NCI-H1092 treated with DMSO at 0.1 percent for 48 hours (cell line): ENCODE results near the gene CTDSP1.

Source experiments
- DNase-seq: peaks from one replicate; lab custom pipeline; 2025; lab: John Stamatoyannopoulos, UW

The CTDSP1 gene

DNA sequence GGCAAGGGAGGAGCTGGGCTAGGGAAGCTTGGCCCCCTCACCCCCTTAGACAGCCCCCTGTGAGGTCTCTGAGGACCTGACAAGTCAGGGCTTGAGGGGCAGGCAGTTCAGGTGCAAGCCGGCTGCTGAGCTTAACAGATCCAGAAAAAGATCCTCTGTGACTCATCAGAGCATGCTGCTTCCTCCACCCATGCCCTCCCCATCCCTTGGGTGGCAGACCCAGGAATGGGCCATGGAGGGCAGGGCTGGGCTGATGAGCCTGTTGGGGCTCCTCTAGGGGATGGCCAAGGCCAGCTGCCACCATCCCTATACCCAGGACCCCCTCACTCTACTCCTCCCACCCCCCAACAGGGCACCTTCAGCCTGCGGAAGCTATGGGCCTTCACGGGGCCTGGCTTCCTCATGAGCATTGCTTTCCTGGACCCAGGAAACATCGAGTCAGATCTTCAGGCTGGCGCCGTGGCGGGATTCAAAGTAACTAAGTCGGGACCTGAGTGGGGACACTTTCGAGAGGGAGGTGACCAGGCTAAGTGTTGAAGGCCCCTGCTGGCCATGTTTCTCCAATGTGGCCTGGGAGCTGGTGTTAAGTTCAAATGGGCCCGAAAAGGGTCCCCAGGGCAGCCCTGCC is 15.7 kb upstream of the CTDSP1 start:
- DNase-seq, result no peak

DNA sequence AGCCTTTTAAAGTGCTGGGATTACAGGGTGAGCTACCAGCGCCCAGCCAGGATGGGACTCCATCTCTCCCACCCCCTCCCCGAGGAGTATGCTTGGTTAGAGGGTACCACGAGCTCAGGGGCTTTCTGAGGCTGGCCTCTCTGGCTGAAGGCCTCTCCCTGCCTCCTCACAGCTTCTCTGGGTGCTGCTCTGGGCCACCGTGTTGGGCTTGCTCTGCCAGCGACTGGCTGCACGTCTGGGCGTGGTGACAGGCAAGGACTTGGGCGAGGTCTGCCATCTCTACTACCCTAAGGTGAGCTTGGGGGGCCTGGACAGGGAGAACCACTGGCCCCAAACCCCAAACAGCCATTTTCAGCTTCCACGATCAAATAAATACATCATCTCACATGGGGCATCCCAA is 14.7 kb upstream of the CTDSP1 start:
- no peak for DNase-seq

DNA sequence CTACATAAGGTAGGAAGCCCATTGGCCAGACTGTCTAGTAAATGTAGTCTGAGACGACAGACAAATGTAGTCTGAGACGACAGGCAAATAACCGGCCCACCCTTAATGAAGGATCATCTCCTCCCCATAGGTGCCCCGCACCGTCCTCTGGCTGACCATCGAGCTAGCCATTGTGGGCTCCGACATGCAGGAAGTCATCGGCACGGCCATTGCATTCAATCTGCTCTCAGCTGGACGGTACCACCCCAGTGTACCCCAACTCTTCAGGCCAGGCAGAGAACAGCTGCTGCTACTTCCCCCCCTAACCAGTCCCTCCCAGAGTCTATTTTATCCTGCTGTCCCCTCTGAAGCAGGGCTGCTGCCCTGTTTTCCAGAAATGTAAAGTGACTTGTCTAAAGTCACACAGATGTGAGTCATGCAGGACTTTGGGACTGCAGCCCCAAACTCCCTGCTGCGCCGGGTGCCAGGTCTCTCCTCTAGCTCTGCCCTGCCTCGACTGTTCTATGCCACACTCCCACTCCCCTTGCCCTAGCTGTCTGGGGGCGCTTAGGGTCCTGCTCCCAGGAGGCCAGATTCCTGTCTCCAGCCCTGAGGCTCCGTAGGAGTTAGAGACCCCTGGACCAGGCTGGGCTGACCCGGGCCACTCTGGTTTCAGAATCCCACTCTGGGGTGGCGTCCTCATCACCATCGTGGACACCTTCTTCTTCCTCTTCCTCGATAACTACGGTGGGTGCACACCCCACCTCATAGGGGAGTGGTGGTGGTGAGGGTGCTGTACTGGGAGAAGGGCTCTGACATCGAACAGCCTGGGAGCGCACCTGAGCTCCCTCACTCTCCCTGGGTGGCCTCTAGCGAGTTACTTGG is 12.9 kb upstream of the CTDSP1 start:
- no peak for DNase-seq

DNA sequence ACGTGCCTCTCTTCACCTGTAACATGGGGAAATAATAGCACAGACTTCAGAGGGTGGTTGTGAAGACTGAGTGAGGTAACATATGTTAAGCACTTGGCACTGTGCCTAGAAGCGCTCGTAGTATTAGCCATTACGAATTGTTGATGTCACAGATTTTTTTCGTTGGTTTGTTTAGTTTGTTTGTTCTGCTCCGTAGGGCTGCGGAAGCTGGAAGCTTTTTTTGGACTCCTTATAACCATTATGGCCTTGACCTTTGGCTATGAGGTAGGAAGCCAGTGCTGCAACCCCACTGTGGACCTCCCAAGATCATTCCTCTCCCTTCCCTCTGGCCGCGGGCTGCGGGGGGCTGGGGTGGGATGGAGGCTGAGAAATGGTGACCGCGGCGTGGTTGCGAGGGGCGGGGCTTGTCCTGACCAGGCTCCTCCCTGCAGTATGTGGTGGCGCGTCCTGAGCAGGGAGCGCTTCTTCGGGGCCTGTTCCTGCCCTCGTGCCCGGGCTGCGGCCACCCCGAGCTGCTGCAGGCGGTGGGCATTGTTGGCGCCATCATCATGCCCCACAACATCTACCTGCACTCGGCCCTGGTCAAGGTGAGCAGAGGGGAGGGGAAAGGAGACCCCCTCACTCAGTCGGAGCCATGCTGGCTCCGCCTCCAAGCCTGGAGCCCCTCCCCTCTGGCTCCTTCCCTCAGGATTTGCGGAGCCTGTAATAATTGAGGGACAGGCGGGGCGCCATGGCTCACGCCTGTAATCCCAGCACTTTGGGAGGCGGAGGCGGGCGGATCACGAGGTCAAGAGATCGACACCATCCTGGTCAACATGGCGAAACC is 12.1 kb upstream of the CTDSP1 start:
- DNase-seq, result peak; percentile 40

DNA sequence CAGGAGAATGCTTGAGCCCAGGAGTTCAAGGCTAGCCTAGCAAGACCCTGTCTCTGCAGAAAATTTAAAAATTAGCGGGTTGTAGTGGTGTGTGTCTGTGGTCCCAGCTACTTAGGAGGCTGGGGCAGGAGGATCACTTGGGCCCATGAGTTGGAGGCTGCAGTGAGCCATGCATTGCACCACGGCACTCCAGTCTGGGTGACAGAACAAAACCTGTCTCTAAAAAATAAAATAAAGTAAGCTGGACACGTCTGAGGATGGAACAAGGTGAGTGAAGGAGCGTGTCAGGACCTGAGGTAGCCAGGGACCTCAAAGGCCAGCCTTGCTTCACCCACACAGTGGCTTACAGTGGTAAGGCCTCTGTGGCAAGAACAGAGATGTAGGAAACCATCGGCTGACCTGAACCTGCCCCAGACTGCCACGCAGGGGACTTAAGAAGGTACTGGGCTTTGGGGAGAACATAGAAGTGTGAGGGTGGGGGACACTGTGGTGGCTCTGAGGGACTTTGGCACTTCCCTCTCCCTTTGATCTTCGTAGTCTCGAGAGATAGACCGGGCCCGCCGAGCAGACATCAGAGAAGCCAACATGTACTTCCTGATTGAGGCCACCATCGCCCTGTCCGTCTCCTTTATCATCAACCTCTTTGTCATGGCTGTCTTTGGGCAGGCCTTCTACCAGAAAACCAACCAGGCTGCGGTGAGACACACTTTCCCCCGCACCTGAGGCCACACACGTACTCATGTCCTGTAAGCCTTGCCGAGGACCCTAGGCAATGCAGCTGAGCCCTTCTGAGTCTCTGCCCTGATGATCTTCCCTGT is 10.1 kb upstream of the CTDSP1 start:
- DNase-seq, result no peak

DNA sequence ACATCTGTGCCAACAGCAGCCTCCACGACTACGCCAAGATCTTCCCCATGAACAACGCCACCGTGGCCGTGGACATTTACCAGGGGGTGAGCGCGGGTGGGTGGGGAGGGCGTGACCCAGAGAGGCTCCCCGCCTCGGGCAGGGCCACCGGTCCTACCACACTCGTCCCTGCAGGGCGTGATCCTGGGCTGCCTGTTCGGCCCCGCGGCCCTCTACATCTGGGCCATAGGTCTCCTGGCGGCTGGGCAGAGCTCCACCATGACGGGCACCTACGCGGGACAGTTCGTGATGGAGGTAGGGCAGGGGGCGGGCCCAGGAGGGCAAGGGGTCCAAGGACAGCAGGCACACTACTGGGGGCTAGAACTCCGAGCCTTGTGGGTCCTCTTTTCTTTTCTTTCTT is 8.5 kb upstream of the CTDSP1 start:
- DNase-seq, result no peak

DNA sequence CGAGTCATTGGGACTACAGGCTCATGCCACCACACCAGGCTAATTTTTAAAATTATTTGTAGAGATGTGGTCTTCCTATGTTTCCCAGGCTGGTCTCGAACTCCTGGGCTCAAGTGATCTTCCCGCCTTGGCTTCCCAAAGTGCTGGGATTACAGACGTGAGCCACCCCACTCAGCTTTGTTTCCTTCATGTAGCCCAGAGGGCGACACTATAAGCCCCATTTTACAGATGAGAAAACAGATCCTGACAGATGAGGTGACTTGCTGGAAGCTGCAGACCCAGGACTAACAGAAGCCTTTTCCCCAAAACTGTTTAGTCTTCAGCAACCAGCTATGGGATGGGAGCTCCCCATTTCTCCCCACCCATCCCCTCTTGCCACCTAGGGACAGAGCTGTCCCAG is 7.2 kb upstream of the CTDSP1 start:
- DNase-seq, result no peak

DNA sequence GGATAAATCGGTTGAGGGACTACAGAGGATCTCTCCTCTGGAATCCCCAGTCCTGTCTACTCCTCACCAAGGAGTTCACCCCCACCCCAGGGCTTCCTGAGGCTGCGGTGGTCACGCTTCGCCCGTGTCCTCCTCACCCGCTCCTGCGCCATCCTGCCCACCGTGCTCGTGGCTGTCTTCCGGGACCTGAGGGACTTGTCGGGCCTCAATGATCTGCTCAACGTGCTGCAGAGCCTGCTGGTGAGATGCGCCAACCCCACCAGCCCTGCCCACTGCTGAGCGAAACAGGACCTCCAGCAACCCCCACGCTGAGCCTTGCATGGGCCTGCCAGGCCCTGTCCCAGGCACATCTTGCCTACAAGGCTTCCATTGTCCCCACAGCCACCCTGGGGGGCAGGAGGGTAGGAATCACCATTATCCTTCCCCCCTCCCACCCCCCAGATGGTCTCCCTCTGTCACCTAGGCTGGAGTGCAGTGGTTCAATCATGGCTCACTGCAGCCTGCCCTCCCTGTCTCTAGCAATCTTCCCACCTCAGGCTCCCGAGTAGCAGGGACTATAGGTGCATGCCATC is 6.7 kb upstream of the CTDSP1 start:
- DNase-seq, result no peak

DNA sequence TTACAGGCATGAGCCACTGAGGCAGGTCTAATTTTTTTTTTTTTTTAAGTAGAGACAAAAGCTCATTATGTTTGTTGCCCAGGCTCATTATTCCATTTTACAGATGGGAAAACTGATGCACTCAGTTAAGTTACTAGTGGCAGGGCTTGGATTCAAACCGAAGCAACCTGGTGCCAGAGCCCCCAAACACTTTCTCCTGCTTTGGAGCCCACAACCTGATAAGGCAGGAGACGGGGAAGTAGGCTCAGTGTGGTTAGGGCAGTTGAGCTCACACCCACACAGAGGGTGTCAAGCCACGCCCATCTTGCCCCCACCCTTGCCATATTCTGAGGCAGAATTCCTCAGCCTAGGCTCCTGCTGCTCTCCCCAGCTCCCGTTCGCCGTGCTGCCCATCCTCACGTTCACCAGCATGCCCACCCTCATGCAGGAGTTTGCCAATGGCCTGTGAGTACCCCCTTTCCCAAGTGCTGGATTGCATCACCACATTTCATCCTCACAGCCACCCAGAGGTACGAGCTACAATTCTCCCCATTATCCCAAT is 5.8 kb upstream of the CTDSP1 start:
- no peak for DNase-seq

DNA sequence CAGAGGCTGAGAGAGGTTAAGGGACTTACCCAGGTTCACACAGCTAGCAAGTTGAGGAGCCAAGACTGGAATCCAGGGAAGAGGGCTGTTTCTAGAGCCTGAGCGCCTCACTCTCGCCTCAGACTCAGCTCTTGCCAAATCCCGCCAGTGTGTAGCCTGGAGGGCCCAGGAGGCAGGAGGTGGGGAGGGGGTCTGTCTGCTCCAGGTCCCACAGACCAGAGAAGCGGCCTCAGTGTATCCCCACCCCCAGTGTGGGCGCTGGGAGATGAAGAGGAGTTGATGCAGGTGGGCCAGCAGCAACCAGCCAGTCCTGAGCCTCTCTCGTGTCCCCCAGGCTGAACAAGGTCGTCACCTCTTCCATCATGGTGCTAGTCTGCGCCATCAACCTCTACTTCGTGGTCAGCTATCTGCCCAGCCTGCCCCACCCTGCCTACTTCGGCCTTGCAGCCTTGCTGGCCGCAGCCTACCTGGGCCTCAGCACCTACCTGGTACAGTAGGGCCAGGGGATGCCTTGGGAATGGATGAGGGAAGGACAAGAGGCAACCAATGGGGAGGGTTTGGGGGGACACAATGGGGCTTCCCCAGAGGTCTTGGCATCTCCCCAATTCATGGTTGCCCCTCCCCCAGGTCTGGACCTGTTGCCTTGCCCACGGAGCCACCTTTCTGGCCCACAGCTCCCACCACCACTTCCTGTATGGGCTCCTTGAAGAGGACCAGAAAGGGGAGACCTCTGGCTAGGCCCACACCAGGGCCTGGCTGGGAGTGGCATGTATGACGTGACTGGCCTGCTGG is 5.2 kb upstream of the CTDSP1 start:
- no peak for DNase-seq

DNA sequence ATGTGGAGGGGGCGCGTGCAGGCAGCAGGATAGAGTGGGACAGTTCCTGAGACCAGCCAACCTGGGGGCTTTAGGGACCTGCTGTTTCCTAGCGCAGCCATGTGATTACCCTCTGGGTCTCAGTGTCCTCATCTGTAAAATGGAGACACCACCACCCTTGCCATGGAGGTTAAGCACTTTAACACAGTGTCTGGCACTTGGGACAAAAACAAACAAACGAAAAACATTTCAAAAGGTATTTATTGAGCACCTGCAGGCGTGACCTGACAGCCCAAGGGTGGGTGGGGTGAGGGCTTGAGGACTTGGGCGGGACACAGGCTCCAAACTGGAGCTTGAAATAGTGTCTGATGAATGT is 4.6 kb upstream of the CTDSP1 start:
- DNase-seq, result no peak

DNA sequence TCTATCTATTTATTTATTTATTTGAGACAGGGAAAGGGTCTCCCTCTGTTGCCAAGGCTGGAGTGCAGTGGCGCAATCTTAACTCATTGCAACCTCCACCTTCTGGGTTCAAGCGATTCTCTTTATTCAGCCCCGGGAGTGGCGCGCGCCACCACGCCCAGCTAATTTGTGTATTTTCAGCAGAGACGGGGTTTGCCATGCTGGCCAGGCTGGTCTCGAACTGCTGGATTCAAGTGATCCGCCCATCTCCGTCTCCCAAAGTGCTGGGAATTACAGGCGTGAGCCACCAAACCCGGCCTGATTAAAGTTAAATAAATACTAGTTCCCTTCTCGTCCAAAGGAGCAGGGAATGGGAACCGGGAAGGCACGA is 4.2 kb upstream of the CTDSP1 start:
- DNase-seq, result no peak

DNA sequence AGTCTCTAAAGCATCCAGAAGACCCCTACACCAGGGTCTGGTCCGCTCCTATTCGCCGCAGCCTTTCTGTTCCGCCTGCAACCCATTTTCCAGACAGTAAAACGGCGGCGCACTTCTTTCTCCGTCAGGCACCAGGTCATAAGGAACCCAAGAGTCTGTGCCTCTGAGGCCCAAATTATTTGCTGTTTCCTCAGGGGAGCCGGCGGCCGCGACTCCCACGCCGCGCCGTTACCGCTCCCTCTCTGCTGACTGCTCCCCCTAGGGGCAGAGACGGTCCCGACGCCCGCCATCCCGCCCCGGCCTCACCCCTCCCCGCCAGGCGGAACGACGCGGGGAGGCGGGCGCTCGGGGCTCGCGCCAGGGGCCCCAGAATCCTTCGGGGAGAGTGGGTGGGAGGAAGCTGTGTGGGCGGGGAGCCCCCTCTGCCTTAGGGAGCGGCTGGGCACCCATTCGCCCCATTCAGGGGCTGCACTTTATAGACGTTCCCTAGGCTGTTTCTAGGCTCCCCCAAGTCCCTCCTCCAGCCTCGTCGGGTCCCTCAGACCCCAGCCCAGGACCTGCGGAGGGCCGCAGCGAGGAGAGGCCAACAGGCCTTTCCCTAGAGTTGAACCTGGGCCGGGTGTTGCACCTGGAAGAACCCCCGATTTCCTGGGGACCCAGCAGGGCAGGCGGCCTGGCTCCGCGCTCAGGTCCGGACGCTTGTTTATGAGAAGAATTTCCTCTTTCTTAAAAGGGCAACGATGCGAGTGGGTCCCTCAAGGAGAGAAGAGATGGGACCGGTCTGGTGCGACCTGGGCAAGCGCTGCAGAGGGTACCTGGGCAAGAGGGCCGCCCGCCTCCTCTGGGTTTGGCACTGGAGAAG is 3.6 kb upstream of the CTDSP1 start:
- DNase-seq, result peak; percentile 81

DNA sequence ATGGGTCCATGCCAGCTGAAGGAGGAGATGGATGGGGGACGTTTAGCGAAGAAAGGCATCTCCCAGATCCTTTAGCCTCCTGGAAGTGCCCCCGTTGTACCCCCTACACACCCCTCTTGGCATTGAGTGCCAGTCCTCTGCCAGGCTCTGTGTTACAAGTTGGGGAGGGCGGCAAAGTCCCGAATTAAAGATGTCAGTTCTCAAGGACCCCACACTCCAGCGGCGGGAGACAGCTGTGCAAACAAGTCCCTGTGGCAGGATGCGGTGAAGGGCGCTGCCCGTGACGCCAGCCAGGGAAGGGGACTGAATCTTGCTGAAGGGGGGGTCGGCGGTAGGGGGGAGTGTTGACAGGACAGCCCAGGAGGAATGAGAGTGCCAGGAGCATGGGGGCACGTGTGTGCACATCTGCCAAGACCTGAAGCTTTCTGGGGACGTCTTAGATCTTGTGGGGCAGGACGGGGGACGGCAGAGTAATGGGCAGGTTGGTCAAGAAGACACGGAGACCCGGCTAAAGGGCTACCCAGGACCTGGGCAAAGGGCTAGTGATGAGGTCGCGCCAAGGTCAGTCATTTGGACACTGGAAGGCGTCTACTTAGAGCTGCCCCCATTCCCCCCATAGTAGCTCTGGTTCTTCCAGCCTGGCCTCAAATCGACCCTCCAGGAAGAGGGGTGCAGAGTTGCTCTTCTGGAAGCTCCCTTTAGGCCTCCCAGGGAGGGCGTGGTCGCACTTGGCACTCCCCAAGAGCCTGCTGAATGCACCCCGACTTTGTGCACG is 2.8 kb upstream of the CTDSP1 start:
- peak; percentile 77 for DNase-seq

DNA sequence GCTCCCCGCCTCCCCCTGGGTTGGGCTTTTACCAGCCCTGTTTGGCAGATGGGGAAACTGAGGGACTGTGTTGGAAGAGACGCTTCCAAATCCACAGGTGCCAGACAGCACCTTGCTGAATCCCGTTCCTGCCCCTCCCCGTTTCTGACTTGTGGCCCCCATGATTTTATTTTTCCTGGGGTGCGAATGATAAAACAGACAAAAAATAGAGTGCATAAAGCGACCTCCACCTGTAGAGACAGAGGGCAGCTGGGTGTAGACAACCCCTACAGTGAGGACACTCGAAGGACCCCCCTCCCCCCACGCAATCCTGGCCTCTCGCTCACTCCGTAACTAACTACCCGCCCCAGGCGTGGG is 2.2 kb upstream of the CTDSP1 start:
- no peak for DNase-seq

DNA sequence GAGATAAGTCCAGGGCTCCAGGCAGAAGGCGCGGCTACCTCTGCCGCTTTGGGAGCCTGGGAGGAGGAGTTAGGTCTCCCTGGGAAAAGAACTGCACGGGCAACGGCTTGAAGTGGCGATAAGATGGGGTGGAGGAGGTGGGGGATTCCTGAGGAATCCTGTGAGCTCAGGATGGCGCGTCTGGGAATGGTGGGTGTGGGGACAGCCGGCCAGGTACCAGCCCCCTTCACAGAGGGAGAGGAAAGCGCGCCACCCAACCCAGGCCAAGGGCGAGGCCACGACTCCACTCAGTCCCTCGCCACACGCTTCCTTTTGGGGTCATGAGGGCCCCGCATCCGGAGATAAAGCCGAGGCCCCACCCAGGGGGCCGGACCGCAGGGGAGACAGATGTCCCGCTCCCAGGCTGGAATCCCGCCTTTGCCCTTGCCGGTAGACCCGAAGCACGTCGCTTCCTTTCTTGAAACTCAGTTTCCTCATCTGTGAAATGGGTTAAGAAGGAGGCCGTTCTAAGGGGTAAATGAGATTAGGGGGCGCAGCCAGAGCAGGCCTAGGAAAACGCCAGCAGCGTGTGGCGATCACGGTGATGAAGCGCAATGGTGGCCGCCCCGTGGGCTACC is 1.7 kb upstream of the CTDSP1 start:
- DNase-seq, result peak; percentile 20

DNA sequence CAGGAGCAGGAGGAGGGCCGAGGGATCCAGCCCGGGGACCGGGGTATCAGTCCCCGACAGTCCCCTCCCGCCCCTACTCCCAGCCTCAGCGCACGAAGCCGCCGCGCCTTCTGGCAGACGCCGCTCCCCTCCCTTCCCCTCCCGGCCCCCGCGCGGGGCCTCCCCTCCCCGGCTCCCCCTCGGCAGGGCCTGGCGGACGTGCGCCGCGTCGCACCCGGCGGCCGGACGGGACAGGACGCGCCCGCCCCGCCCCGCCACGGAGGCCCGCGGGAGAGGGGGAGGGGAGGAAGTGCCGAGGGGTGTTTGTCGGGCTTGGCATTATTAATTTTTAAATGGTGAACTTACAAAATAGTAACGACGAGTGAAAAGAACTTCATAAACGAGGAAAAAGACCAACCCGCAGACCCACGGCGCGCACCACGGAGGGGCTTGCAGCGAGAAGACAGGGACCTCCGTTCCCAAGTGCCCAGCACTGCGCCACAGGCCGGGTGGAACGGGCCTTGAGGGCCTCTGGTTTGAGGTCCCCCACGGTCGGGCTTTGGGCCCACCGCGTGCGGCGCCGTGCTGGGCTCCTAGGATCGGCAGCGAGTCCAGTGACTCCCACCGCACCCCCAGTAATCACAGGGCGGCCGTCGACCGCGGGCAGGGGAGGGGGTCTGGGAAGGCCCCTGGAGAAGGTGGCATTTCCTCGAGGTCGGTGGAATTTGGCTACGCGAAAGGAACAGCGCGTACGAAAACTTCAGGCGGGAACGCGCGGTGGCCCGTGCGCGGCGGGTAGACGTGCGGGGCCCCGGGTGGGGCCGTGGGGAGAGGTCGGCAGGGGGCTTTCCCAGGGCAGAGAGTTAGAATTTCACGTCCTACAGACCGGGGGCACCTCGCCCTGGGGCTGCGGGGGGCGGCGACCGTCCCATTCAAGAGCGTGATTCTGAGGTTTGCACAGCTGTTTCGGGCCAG is 954 bp upstream of the CTDSP1 start:
- DNase-seq, result peak; percentile 9
